SH-SY5Y (cell line): ENCODE measurements around the gene KTI12.

ENCODE experiments used
- GATA2 ChIP-seq: IDR thresholded peaks from 2 replicates; pipeline ENCODE4 v1.6.1; 2011; ENCODE audit warnings: mild to moderate bottlenecking, low read depth, low read length
- GATA3 ChIP-seq: IDR thresholded peaks from 2 replicates; pipeline ENCODE4 v1.6.1; 2011; ENCODE audit warnings: low read depth, mild to moderate bottlenecking, low read length, moderate library complexity

DNA sequence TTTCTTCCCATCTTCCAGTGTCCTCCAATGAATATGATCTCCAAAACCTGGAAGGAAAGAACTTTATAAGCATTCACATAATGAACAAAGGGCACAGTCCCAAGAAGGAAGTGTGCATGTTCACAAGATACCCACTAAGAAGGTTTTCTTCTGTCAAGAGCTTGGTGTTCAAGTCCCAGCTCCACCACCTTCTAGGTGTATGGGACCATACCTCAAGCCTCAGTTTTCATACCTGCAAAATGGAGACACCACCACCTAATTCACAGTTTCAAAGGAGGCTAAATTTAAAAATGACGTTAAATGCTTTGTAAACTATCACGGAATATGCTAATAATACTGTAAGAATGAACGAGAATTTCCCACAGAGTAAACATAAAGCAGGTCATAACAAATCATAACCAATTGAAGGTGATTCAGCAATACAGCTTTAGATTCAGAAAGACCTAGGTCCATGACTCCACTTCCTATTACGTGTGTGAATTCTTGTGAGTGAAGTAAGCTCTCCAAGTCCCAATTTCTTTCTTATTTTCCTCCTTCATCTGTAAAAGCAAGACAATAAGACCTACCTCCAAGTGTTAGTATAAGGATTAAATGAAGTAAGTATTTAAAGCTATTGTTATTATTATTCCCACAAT is 8.1 kb upstream of the KTI12 start:
- TF ChIP-seq GATA3 (no peak), GATA2 (no peak)
